Activated naive CD8-positive, alpha-beta T cell treated with anti-CD3 and anti-CD28 coated beads, Interleukin-2, amount 50 U/mL, for 16 hours (primary cell): ENCODE measurements around the gene SCRT2.
"Not testable (repeated sequence)": the region's sequence is repeated elsewhere in the genome, so short reads cannot be mapped to it uniquely, and the experiment has no call there.

Experiments
- DNase-seq: peaks from one replicate; pipeline ENCODE4 v3.0.0-alpha.2; 2020; ENCODE audit warnings: low read depth, low spot score

The SCRT2 gene

GRCh38 chr20:701401-702129, 26.0 kb upstream of the SCRT2 start:
- DNase-seq = no peak

DNA sequence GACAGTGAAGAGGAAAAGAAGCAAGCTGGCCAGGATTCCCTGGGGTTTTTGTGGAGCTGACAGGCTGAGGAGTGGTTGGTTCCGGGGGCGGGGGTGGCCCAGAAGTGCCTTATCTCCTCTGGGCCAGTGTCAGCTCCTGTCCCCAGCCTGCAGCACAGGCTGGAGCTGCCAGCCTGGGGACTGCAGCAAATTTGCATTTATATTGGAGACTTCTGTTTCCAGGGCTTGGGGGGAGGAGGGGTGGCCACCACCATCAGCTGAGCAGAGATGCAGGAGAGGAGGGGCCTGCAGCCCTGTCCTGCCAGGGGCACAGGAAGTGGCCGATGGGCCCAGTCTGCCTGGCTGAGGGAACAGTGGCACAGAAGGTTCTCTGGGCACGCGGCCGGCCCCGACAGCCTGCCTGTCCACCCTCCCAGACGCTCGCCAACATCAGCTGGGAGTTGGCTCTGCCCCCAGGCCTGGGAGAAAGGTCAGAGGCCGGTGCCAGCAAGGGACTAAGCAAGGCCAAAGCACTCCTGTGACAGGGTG, 24.3 kb upstream of the SCRT2 start:
- no peak for DNase-seq

DNA sequence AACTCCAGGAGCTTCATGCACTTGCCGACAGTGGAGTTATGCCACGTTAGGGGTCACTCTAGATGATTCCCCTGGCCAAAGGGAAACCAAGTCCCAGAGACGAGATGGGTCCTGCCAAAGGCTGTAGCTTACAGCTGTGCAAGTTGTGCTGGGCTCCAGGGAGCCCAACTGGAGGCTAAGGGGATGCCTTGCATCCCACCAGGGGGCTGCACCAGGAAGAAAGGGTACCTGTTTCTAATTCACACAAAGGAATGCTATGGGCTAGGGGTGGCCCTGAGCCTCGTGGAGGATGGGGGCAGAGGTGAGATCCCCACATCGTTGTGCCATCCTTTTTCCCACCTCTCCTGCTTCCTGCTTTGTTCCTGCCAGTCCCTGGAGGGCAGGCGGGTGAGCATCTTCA, 23.7 kb upstream of the SCRT2 start:
- DNase-seq = no peak

- DNase-seq = no peak
These were observed 22.7 kb upstream of the SCRT2 start for GRCh38 chr20:698276-698675.

DNA sequence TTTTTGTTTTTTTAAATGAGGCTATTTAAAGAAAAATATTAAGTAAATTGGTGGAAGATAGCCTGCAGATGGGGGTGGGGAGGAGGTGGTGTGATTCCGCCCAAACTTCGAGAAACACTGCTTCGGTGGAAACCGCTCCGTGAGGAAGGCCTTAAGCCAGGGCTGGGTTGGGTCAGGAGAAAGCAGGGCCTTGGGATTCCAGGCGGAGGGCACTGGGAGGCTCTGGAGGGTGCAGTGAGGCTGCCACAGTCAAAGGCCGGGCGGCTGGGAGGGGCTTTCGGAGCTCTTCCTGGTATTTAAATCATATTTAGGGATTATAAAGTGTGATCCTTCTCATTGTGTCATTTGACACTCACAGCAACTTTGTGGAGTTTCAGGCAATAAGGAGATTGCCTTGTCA, 22.2 kb upstream of the SCRT2 start:
- DNase-seq = no peak

DNA sequence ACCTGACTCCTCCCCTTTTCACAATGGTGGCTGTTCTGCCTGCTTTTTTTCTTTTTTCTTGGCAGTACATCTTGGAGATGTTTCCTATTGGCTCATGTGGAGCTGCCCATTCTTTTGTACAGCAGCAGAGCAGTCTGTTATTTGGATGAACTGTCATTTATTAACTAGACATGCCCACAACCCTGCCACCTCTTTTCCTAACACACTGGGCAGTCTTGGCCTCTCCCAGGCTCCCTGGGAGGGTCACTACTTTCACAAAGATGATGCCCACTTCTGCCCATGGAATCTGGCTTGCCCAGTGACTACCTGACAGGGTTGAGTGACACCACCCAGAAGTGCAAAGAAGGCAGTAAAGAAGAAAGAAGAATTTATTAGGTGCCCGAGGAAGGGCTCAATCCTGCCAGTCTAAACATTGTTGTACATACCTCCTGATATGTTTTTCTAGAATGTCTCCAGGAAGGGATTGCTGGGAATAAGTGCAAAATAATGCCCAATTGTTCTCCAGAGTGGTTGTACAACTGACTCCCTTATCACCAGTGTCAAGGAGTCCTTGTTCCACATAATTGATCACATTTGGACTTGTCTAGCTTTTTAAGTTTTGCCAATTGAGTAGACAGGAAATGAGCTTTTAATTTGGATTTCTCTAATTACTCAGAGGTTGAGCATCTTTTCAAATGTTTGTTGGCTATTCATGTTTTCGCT, 19.7 kb upstream of the SCRT2 start:
- DNase-seq = no peak

DNA sequence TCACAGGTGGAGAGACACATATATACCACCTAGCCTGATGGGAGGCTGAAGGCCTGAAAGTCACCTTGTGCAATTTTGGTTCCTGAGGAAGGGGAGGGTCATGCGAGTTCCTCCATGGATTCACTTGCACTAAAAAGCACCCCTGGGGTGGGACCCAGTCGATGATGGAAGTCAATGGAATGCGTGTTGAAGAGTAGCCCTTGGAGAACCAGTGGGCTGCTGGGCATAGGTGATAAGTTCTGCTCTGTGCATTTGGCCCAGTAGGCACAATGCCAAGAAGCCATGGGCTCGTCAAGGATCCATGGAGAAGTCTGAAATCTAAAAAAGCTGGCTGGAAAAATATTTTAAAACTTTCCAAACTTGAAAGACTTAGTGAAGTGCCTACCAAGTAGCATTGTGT, 18.9 kb upstream of the SCRT2 start:
- DNase-seq = no peak

DNA sequence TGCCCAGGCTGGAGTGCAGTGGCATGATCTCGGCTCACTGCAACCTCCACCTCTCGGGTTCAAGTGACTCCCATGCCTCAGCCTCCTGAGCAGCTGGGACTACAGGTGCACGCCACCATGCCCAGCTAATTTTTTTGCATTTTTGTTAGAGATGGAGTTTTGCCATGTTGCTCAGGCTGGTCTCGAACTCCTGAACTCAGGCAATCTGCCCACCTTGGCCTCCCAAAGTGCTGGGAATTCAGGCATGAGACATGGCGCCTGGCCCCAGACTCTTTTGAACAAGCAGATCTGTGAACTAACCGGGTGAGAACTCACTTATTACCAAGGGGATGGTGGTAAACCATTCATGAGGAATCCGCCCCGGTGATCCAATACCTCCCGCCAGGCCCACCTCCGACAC, 18.2 kb upstream of the SCRT2 start:
- not testable (repeated sequence) for DNase-seq

GRCh38 chr20:692044-692443, 16.4 kb upstream of the SCRT2 start:
- no peak for DNase-seq

DNA sequence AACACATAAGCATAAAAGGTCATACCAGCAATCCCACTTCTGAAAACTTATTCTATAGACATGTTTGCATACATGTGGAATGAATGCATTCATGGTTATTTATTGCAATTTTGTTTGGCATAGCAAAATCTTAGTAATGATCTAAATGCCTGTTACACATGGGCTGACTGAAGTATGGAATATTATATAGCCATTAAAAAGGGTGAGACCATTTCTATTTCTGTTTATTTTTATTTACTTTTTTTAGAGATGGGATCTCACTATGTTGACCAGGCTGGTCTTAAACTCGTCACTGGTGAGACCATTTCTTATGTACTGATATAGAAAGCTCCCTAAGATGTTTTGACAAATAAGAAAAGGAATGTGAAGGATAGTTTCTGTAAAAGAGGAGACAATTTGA, 14.3 kb upstream of the SCRT2 start:
- DNase-seq = no peak

DNA sequence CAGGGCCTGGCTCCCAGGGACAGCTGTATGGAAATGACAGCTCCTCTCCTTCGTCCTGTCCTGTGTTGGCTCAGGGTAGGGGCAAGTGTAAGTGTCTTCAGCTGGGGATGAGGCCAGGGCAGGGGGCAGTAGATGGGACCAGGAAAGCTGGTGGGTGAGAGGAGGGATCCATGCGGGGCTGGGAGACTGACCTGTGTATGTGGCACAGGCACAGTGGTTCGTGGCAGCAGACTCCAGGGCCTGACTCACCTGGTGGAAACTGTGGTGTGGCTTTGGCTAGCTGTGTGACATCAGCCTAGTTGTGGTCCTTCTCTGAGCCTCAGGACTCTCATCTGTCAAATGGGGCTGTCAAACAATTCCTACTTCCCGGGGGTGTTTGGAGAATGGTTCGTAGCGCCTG, 13.7 kb upstream of the SCRT2 start:
- DNase-seq = no peak

- DNase-seq = no peak
These were observed 13.2 kb upstream of the SCRT2 start for GRCh38 chr20:688809-689212.

DNA sequence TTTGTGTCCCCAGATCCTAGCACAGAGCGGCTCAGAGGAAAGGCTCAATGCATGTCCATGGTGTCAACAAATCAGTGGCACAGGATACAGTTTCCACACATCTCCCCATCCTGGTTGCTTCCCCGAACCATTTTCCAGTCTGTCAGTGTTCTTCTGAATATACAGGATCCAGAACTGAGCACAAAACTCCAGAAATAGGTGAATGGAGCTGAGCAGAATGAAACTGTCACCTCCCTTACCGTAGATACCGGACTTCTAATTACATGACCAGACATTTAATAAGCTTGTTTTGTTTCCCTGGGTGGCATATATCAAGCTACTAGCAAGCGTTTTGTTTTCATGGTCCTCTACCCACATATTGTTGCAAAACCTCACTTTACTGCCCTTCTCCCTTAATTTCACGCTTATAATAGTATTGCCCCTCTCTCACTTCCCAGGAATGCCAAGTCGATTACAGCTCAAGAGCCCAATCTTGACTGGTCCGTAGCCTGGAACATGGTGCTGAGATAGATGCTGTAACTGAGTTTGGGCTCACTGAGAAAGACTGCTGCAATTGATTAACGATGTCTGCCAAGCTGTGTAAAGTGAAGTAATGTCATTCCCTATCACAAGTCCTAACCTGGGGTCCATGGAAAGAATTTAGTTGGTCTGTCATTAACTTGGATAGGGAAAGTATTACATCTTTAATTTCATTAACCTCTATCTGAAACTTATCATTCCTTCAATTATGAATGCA, 12.0 kb upstream of the SCRT2 start:
- no peak for DNase-seq

- DNase-seq = no peak
These were observed 9.2 kb upstream of the SCRT2 start for GRCh38 chr20:684676-685319.

DNA sequence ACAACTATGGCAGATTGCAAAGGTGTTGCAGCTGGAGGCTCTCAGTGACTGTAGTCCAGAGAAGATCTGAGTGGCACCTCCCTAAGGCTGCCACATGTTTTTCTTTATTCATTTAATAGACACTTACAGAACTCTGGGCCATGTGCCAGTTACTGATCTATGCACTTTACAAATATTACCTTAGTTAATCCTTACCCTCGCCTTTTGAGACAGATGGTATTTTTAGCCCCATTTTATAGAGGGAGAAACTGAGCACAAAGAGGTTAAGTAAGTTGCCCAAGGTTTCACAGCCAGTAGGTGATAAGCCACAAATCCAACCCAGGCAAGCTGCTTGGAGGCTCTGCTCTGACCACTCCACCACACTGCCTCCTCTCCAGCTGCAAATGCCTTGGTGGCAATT, 6.5 kb upstream of the SCRT2 start:
- DNase-seq = no peak

GRCh38 chr20:680638-681187, 5.1 kb upstream of the SCRT2 start:
- no peak for DNase-seq

- no peak for DNase-seq
These were observed 2.4 kb upstream of the SCRT2 start for GRCh38 chr20:677957-678356.

- no peak for DNase-seq
These were observed 1.4 kb upstream of the SCRT2 start for GRCh38 chr20:676967-677366.

DNA sequence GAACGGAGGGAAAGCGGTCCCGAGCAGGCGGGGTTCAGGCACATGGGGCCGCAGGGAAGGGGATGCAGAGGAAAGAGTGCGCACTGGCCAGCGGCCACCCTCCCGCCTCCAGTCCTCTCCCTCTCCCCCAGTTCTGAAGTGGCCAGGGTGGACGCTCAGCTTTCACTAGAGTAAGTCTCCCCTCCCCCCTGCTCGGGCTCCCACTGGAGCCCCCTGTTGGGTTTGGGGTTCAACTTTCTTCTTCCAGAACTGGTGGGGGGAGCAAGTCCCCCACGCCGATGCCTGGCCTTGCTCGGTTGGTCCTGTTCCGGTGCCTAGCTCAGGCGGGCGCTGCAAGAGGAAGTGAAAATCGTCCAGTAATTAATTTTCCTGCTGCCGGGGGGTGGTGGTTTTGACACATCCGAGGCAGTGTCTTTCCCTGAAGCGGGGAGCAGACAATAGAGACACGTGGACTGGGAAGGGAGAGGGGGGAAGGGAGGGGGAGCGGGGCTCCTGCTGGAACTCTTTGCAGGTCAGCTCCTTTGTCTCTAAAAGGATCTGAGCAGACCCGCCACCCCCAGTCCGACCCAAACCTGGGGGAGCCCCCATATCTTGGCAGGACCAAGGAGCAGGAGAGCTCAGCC, 824 bp upstream of the SCRT2 start:
- DNase-seq = no peak

DNA sequence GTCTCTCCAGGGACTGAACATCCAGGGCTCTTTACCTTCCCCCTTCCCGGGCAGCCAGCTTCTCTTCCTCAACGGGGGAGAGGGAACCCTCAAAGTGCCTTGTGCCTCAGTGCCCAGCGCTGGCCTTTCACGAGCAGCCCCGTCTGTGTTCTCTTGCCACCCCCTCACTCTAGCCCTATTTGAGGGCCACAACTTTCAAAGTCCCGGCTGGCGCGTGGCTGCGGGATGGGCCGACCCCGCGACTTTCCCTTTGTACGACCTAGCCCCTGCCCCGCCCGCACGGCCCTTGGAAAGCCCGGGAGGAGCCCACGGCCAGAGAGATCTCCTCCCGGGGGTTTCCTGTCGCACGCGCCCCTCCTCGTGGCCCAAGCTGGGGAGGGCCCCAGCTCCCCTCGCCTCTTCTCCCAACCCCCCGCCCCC, 559 bp downstream of the SCRT2 start:
- DNase-seq = no peak

GRCh38 chr20:673603-674001, 2.0 kb downstream of the SCRT2 start:
- no peak for DNase-seq
